NT2/D1 (cell line): Measurements from ENCODE around the gene EIF2S3B.

ENCODE experiments used
- DNase-seq: peaks from one replicate; pipeline ENCODE4 v3.0.0-alpha.2; 2011; ENCODE audit warnings: low read depth, low spot score
- H3K27me3 ChIP-seq: 2 replicates; pipeline ENCODE4 v1.6.0; 2011; ENCODE audit warnings: mild to moderate bottlenecking; ENCODE audit not compliant: insufficient read length, insufficient read depth
- H3K36me3 ChIP-seq: 2 replicates; pipeline ENCODE4 v1.6.1; 2011; ENCODE audit warnings: mild to moderate bottlenecking, low read length, mixed read lengths; ENCODE audit not compliant: insufficient read depth, insufficient read length
- H3K4me1 ChIP-seq: 2 replicates; pipeline ENCODE4 v1.5.1; 2011; ENCODE audit not compliant: insufficient read depth, insufficient read length
- H3K4me3 ChIP-seq: 2 replicates; pipeline ENCODE4 v1.5.1; 2011; ENCODE audit warnings: low read depth; ENCODE audit not compliant: insufficient read length
- H3K9ac ChIP-seq: 2 replicates; pipeline ENCODE4 v1.6.0; 2011; ENCODE audit warnings: low read depth; ENCODE audit not compliant: insufficient read length
- H3K9me3 ChIP-seq: 2 replicates; pipeline ENCODE4 v1.5.1; 2011; ENCODE audit warnings: mild to moderate bottlenecking, low read length; ENCODE audit not compliant: insufficient read depth
- SUZ12 ChIP-seq: IDR thresholded peaks from 2 replicates; pipeline ENCODE4 v1.6.1; 2011; ENCODE audit not compliant: insufficient read length, insufficient read depth; ENCODE audit errors: extremely low read depth
- YY1 ChIP-seq: IDR thresholded peaks from 2 replicates; pipeline ENCODE4 v1.6.1; 2011; ENCODE audit not compliant: insufficient read length, insufficient read depth
- ZNF274 ChIP-seq: IDR thresholded peaks from 2 replicates; pipeline ENCODE4 v1.6.1; 2011; ENCODE audit warnings: mild to moderate bottlenecking, low read depth, low read length

Gene EIF2S3B

DNA sequence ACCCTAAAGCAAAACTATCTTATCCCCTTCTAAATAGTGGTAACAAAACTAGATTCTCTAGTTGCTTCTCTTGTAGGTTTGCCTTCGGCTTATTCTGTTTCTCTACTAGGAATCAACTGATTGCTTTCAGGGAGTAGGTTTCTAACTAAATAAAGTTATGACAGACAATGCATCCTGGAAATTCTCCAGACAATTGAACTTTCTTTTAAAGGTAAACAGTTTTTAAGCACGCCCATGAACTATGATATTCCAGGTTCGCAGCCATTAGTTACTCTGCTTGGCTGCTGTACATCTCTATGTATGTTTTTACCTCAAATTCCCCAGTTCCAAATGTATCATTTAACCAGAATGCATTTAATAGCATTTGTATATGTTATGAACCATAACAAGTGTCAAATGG lies 23.9 kb downstream of the EIF2S3B start:
- no peak for TF ChIP-seq ZNF274
- no peak for TF ChIP-seq SUZ12
- no peak for TF ChIP-seq YY1
- no peaks in the 10 kb centered on the region for H3K36me3 ChIP-seq
- H3K4me1 ChIP-seq = no peaks in the 10 kb centered on the region
- no peak overlapping the region for H3K4me3 ChIP-seq
- DNase-seq = no peak
- H3K9me3 ChIP-seq = peaks cover 4% of the 10 kb centered on the region; the same call in 1 of the 2 replicates
- H3K27me3 ChIP-seq = no peaks in the 10 kb centered on the region
- H3K9ac ChIP-seq = no peak overlapping the region

DNA sequence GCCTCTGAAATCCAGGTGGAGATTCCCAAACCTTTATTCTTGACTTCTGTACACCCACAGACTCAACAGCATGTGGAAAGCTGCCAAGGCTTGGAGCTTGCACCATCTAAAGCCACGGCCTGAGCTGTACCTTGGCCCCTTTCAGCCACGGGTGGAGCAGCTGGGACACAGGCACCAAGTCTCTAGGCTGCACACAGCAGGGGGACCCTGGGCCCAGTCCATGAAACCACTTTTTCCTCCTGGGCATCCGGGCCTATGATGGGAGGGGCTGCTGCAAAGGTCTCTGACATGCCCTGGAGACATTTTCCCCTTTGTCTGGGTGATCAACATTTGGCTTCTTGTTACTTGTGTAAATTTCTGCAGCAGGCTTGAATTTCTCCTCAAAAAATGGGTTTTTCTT lies 32.0 kb downstream of the EIF2S3B start:
- H3K4me1 ChIP-seq = no peaks in the 10 kb centered on the region
- peaks cover 15% of the 10 kb centered on the region; the same call in 1 of the 2 replicates for H3K9me3 ChIP-seq
- DNase-seq = no peak
- H3K36me3 ChIP-seq = no peaks in the 10 kb centered on the region
- no peaks in the 10 kb centered on the region for H3K27me3 ChIP-seq
- no peak for TF ChIP-seq SUZ12
- TF ChIP-seq ZNF274 = no peak
- TF ChIP-seq YY1 = no peak
- no peak overlapping the region for H3K9ac ChIP-seq
- H3K4me3 ChIP-seq = no peak overlapping the region

DNA sequence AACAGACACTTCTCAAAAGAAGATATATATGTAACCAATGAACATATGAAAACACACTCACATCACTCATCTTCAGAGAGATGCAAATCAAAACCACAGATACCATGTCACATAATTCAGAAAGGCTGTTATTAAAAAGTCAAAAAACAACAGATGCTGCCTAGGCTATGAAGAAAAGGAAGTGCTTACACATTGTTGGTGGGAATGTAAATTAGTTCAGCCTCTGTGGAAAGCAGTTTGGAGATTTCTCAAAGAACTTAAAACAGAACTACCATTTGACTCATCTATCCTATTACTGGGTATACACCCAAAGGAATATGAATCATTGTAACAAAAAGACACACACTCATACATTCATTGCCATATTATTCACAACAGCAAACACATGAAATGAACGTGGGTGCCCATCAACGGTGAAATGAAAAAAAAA lies 35.1 kb downstream of the EIF2S3B start:
- Histone ChIP-seq H3K4me3 (no peak overlapping the region), H3K27me3 (no peaks in the 10 kb centered on the region), H3K9ac (no peak overlapping the region), H3K4me1 (no peaks in the 10 kb centered on the region), H3K9me3 (peaks cover 15% of the 10 kb centered on the region; the same call in 1 of the 2 replicates), H3K36me3 (no peaks in the 10 kb centered on the region)
- no peak for DNase-seq
- TF ChIP-seq SUZ12 (no peak), ZNF274 (no peak), YY1 (no peak)

DNA sequence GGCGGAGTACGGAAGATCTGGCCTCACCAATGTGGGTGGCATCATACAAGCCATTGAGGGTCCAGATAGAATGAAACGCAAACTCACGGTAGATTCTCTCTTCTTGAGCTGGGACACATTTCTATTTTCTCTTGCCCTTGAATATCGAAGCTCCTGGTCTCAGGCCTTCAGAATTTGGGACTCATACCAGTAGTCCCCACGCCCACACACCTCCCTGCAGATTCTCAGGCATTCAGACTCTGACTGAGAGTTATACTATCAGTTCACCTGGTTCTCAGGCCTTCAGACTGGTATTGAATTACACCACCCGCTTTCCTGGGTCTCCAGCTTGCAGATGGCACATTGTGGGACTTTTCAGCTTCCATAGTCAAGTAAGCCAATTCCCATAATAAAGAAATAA lies 37.8 kb downstream of the EIF2S3B start:
- H3K4me3 ChIP-seq = no peak overlapping the region
- no peaks in the 10 kb centered on the region for H3K4me1 ChIP-seq
- H3K36me3 ChIP-seq = no peaks in the 10 kb centered on the region
- H3K9me3 ChIP-seq = no peaks in the 10 kb centered on the region
- no peaks in the 10 kb centered on the region for H3K27me3 ChIP-seq
- TF ChIP-seq ZNF274 (no peak), SUZ12 (no peak), YY1 (no peak)
- no peak overlapping the region for H3K9ac ChIP-seq
- no peak for DNase-seq

DNA sequence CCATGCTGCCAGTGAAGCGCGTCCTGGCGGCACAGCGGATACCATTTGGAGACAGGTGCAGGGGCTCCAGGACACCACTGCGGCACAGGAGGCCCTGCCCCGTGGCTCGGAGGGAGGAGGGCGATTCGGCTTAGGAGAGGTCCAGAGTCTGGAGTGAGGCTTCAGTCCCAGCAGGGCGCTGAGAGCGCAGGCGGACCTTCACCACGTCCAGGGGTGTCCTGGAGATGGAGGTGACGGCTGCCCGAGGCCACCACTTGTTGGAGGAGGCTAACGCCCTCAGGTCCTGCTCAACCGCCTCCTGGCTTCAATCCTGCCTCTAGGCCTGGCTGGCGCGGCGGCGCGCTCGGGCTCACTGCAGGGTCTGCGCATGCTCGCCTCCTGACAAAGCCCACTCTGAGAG lies 45.7 kb downstream of the EIF2S3B start:
- no peak overlapping the region for H3K9ac ChIP-seq
- peaks cover 11% of the 10 kb centered on the region for H3K9me3 ChIP-seq
- DNase-seq = no peak
- H3K27me3 ChIP-seq = no peaks in the 10 kb centered on the region
- no peak for TF ChIP-seq ZNF274
- no peak for TF ChIP-seq SUZ12
- TF ChIP-seq YY1 = no peak
- no peak overlapping the region for H3K4me3 ChIP-seq
- H3K4me1 ChIP-seq = no peaks in the 10 kb centered on the region
- no peaks in the 10 kb centered on the region for H3K36me3 ChIP-seq

DNA sequence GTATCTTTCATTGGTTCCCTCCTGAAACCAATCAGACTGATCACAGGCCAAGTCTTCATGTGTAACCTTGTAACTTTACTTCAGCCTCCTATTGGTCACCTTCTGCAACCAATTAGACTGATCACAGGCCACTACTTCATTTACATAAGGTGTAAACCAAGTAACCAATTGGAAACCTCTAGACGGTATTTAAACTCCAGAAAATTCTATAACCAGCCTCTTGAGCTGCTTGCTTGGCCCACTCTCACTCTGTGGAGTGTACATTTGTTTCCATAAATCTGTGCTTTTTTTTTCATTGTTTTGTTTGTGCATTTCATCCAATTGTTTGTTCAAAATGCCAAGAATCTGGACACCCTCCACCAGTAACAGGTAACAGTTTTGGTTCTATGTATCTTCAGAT lies 47.5 kb downstream of the EIF2S3B start:
- no peaks in the 10 kb centered on the region for H3K36me3 ChIP-seq
- no peak for TF ChIP-seq ZNF274
- no peak for TF ChIP-seq YY1
- no peak for TF ChIP-seq SUZ12
- no peak overlapping the region for H3K4me3 ChIP-seq
- no peaks in the 10 kb centered on the region for H3K27me3 ChIP-seq
- H3K9ac ChIP-seq = no peak overlapping the region
- H3K9me3 ChIP-seq = peaks cover 11% of the 10 kb centered on the region
- H3K4me1 ChIP-seq = no peaks in the 10 kb centered on the region
- no peak for DNase-seq

DNA sequence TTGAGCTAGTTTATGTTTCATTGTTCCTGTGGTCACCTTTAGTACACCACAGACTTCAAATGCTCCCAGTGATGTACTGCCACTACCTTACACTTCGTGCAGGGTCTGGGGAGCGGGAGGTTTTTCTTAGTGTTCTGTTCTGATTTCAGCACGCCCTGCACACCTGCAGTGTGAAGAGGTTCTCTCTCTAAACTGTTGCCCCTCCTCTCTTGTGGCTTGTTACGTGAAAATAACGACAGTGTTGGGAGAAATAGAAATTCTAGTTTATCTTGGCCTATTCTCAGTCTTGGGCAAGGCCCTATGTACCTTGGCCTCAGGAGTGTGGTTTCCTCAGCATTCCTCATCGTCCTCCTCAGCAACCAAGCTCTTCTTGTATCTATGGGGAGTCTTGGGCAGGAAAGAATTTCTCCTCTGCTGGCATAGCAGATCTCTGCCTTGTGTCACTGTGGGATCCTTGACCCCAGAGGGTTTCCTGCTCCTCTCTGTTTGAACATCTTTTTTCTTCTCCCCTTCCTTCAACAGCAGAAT lies 48.6 kb downstream of the EIF2S3B start:
- Histone ChIP-seq H3K4me3 (no peak overlapping the region), H3K36me3 (no peaks in the 10 kb centered on the region), H3K9ac (no peak overlapping the region), H3K27me3 (no peaks in the 10 kb centered on the region), H3K9me3 (peaks cover 11% of the 10 kb centered on the region), H3K4me1 (no peaks in the 10 kb centered on the region)
- TF ChIP-seq ZNF274 = no peak
- TF ChIP-seq SUZ12 = no peak
- TF ChIP-seq YY1 = no peak
- no peak for DNase-seq

DNA sequence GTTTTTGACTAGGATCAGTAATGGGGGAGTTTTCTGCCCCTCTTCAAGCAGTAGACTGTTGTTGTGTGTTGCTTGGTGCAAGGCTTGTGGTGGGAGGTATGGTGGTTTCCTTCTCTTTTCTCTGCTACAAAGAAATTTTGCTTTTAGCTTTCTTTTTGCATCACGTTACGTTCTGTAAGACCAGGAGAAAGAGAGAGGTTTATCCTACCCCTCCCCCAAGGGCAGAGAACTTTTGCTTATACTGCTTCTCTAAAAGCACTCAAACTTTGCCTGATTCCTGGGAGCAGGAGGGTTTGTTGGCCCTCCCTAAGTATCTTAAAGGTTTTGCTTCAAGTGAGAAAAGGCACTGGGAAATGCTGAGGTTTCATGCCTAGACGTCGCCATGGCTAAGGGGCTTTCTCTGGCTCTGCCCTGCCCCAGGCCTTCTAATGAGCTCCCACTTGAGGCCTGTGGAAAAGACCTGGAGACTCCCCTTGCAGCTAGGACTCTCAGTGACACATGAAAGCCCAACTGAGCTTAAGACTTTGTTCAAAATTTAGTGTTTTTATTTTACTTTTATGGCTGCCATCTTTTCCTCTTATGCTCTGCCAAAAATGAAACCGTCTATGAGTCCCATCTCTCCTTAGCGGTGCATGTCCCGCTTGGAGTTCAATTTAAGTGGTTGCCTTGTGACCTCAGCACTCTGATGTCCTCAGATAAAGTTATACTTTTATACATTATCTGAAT lies 49.2 kb downstream of the EIF2S3B start:
- H3K9ac ChIP-seq = no peak overlapping the region
- no peak for DNase-seq
- H3K36me3 ChIP-seq = no peaks in the 10 kb centered on the region
- H3K4me1 ChIP-seq = no peaks in the 10 kb centered on the region
- H3K27me3 ChIP-seq = no peaks in the 10 kb centered on the region
- TF ChIP-seq YY1 (no peak), SUZ12 (no peak), ZNF274 (no peak)
- no peak overlapping the region for H3K4me3 ChIP-seq
- peaks cover 11% of the 10 kb centered on the region for H3K9me3 ChIP-seq
